Central memory CD4-positive, alpha-beta T cell (primary cell): Measurements from ENCODE around the gene ANKFY1.
"Not testable (repeated sequence)": the region's sequence is repeated elsewhere in the genome, so short reads cannot be mapped to it uniquely, and the experiment has no call there.

Experiments
- DNase-seq: peaks from one replicate; pipeline ENCODE4 v3.0.0; 2022

ANKFY1 gene

GRCh38 chr17:4258867-4259266 is 4.9 kb downstream of the ANKFY1 start:
- DNase-seq: no peak

GRCh38 chr17:4256952-4257351 is 6.8 kb downstream of the ANKFY1 start:
- DNase-seq: no peak

DNA sequence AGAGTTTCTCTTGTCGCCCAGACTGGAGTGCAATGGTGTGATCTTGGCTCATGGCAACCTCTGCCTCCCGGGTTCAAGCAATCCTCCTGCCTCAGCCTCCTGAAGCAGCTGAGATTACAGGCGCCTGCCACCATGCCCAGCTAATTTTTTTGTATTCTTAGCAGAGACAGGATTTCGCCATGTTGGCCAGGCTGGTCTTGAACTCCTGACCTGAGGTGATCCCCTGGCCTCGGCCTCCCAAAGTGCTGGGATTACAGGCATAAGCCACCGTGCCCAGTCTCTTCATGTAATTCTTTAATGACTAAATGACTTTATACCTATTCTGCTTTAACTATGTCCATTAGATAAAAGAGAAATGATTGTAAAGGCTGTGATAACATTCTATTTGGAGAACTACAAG is 8.5 kb downstream of the ANKFY1 start:
- not testable (repeated sequence) for DNase-seq

DNA sequence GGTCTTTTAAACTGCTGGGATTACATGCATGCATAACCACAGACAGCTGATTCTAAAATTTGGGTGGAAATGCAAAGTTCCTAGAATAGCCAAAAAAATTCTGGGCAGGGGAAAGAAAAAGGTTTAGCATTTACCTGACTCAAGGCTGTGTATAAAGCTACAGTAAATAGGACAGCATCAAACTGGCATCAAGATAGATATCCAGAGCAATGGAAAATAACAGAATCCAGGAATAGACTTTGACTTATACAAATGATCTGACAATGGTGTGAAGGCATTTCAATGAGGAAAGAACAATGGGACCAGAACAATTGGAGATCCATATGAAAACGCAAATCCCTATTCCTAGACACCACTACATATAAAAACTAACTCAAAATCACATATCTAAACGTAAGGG is 12.9 kb downstream of the ANKFY1 start:
- DNase-seq: no peak

- peak; percentile 7 for DNase-seq
These were observed 14.2 kb downstream of the ANKFY1 start for GRCh38 chr17:4249452-4250029.

DNA sequence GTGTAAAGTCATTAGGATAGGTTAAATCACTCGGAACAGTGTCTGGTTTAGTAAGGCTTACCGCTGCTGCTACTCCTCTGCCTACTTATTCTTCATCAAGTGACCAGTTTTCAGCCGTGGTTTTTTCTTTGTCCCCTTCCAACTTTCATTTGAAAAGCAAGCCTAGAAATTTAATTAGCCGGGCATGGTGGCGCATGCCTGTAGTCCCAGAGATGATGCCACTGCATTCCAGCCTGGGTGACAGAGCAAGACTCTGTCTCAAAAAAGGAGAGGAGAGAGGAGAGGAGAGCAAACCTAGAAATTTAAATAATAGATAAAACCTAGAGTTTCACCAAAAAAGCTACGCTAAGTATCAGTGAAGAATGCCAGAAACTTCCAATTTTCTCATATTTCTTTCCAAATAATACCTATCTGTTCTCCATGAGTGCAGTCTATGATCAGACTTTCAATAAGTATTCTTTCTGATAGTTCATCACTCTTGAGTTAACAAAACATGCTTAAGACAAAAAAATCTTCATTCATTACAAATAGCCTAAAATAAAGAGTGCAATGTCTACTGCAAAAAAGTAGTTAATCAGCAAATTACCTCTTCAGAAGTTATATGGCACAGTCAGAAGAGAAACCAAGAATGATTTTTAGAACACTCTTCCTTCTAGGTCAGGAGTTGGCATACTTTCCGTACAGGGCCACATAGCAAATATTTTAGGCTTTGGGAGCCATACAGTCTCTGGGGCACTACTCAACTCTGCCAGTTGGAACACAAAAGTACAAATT is 15.1 kb downstream of the ANKFY1 start:
- no peak for DNase-seq

DNA sequence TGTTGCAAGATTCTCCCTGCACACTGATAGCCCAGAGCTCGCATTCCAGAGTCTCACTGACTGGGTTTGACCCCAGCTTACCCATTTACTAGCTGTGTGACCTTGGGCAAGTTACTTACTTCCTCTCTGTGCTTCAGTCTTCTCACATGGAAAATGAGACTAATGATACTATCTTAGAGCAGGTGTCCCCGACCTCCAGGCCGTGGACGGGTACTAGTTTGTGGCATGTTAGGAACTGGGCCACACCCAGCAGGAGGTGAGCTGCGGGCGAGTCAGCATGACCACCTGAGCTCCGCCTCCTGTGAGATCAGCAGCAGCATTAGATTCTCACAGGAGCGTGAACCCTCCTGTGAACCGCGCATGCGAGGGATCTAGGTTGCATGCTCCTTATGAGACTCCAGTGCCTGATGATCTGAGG is 15.8 kb downstream of the ANKFY1 start:
- no peak for DNase-seq

- DNase-seq: no peak
These were observed 16.3 kb downstream of the ANKFY1 start for GRCh38 chr17:4247361-4247970.

DNA sequence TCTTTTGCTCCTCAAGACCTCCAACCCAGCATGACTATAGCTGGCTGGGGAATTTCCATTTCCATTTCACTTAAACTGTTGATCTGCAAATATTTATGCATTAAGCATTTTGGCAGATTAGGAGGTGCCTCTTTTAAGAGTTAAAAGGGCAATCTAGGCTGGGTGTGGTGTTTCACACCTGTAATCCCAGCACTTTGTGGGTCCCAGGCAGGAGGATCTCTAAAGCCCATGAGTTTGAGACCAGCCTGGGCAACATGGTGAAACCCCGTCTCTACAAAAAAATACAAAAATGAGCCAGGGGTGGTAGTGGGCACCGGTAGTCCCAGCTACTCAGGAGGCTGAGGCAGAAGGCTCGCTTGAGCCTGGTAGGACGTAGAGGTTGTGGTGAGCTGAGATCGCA is 17.1 kb downstream of the ANKFY1 start:
- DNase-seq: no peak

DNA sequence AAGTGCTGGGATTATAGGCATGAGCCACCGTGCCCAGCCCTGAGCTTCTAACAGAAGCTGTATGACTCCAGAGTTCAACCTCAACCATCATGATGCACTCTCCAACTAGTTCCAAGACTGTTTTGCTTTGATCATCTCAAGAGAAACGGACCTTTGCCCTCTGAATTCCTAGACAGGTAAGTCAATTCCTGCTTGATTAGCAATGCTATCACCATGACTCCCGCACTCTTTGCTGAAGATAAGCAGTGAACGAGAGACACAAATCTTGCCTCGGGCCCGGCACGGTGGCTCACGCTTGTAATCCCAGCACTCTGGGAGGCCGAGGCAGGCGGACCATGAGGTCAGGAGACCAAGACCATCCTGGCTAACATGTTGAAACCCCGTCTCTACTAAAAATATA is 22.2 kb downstream of the ANKFY1 start:
- DNase-seq: no peak

GRCh38 chr17:4236456-4236855 is 27.3 kb downstream of the ANKFY1 start:
- no peak for DNase-seq

GRCh38 chr17:4235372-4236279 is 28.2 kb downstream of the ANKFY1 start:
- DNase-seq: no peak

- no peak for DNase-seq
These were observed 29.4 kb downstream of the ANKFY1 start for GRCh38 chr17:4234401-4234800.

DNA sequence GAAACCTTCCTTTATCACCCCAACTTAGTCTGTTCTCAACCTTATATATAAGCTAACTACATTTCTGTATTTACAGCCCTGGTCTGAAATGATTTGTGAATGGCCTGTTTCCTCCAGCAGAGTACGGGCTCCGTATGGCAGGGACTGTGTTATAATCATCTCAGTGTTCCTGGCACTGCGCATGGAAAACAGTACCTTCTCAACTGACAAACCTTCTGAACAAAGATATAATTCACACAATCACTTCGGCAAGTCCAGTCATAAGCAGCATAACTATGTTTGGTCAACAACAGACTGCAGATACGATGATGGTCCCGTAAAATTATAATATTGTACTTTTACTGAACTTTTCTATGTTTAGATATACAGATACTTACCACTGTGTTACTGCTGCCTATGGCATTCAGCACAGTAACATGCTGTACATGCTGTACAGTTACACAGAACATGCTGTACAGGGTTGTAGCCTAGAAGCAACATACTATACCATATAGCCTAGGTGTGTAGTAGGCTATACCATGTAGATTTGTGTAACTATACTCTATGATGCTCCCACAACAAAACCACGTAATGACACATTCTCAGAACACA is 30.0 kb downstream of the ANKFY1 start:
- no peak for DNase-seq

DNA sequence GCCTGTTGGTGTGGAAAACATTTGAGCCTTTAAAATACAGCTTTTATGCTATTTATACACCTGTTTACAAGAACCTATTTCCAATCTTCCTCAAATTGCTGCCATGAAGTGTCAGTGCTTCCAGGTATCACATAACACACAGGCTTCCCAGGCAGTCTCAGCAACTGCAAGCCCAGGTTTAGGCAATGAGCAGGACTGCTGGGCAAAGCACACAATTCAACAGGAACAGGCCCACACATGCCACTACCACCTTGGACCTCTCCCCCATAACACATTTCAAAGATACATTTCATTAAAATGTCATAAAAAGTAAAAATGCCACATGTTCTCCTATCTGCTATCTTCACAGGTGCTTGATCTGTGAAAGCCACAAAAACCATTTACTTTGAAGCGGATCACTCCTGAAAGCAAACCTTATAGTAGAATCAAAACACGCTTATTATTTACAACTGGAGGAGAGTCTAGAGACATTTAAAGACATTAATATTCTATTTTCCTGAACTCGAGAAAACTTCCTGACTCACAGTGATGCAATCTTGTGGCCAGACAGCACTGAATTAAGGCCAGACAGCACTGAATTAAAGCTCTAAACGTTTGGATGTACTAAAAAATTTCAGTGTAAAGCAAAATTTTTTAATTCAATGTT is 31.5 kb downstream of the ANKFY1 start:
- peak; percentile 15 for DNase-seq

- DNase-seq: no peak
These were observed 33.9 kb downstream of the ANKFY1 start for GRCh38 chr17:4229627-4230541.

DNA sequence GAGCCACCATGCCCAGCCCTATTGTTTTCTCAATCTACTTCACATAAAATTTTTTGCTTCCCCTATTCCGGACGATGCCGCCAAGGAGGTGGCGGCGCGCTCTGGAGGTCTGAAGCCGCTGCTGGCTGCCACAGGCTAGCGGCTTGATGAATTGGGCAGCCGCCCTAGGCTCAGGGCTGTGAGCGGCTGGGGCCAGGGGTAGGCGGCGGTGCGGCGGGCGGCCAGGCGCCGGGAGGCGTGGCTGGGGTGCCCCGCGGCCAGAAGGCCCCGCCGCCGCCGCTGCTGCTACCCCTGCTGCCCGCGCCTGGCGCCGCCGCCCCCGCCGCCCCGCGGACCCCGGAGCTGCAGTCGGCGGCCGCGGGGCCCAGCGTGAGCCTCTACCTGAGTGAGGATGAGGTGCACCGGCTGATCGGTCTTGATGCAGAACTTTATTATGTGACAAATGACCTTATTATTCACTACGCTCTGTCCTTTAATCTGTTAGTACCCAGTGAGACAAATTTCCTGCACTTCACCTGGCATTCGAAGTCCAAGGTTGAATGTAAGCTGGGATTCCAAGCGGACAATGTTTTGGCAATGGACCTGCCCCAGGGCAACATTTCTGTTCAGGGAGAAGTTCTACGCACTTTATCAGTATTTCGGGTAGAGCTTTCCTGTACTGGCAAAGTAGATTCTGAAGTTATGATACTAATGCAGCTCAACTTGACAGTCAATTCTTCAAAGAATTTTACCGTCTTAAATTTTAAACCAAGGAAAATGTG is 41.7 kb downstream of the ANKFY1 start:
- no peak for DNase-seq

DNA sequence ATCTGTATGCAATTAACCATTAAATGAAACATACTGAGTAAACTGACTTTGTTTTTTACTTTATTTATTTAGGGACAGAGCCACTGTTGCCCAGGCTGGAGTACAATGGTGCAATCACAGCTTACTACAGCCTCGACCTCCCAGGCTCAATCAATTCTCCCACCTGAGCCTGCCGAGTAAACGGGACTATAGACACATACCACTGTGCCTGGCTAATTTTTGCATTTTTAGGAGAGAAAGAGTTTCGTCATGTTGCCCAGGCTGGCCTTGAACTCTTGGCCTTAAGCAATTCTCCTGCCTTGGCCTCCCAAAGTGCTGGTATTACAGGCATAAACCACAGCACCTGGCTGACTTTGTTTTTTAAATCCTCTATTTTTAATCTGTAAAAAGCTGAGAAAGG is 42.6 kb downstream of the ANKFY1 start:
- DNase-seq: no peak

- DNase-seq: no peak
These were observed 43.1 kb downstream of the ANKFY1 start for GRCh38 chr17:4220655-4221054.

DNA sequence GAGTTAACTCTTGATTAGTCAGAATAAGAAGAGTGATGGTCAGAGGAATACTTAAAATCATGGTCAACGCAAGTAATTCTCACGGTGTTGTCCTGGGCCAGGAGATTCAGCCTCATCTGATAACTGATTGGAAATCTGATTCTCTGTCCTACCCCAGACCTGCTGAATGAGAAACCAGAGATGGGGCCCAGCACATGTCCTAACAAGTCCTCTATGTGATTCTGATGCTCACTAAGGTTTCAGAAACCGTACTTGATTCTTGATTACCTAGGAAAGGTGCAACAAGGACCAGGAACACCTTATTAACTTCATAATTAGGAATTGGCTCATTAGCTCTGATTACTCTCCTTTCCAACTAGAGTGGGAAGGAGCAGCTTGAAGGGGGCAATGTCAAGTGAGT is 44.5 kb downstream of the ANKFY1 start:
- no peak for DNase-seq
